Measurements from ENCODE around the gene MDH1. TPM values are rescaled to one million over a fixed set of nuclear protein-coding genes. Genes with fewer than 3 reads are reported as not detected.
"Not testable (repeated sequence)": the region's sequence is repeated elsewhere in the genome, so short reads cannot be mapped to it uniquely, and the experiment has no call there.

MDH1 gene
- total and polyA plus RNA-seq, 9 of the 15 experiments (the other 6 are each of a cell fraction or from before 2014, with no cell fraction given): 191 to 1,225 (median 284) TPM

- TF ChIP-seq CUX1 (CRISPR knock-in tag; IDR thresholded peaks at IDR 0.05) (no peak), RAD51 (IDR thresholded peaks at IDR 0.05; ENCODE audit: borderline replicate concordance, low read depth) (no peak), L3MBTL2 (IDR thresholded peaks at IDR 0.05) (no peak), ARID1B (IDR thresholded peaks at IDR 0.05) (no peak), ETS2 (tag; IDR thresholded peaks at IDR 0.05; ENCODE audit: borderline replicate concordance, poor library complexity, severe bottlenecking) (no peak), ZNF24 (IDR thresholded peaks at IDR 0.05) (no peak), ZC3H4 (CRISPR knock-in tag; IDR thresholded peaks at IDR 0.05; ENCODE audit: borderline replicate concordance) (no peak)
These were observed 15.9 kb downstream of the MDH1 start (continued) for GRCh38 chr2:63604666-63605065.

GRCh38 chr2:63608865-63609264 lies 20.1 kb downstream of the MDH1 start:
- H3K4me1 ChIP-seq (replicated peaks in 1 of 2; ENCODE audit: control insufficient read depth in 2 of 2, insufficient read depth in 2 of 2, low read length in 2 of 2); CTCF ChIA-PET (ENCODE audit: low intra/inter-chr PET ratio); H3K27ac ChIP-seq (ENCODE audit: extremely low read depth, low read depth, low read length); H3K27me3 ChIP-seq (ENCODE audit: control insufficient read depth in 2 of 2, insufficient read depth in 2 of 2, low read length in 2 of 2); in situ Hi-C loops (cut with MboI); FAIRE-seq; intact Hi-C loops (cut with micrococcal nuclease); H4K20me1 ChIP-seq (replicated peaks; ENCODE audit: control insufficient read depth, insufficient read depth, low read length); POLR2A ChIA-PET; BruUV-seq (replicated peaks); H3K4me2 ChIP-seq (ENCODE audit: insufficient read depth, low read length); H3K9ac ChIP-seq (ENCODE audit: insufficient read depth in 1 of 2, low read depth in 2 of 2, low read length in 2 of 2); H3K4me3 ChIP-seq; H3K9me3 ChIP-seq (replicated peaks; ENCODE audit: control insufficient read depth, insufficient read depth, low read depth, low read length); DNase-seq (ENCODE audit: extremely low read depth in 1 of 4, low spot score in 3 of 4); H2AFZ ChIP-seq (ENCODE audit: low read depth, low read length); ATAC-seq; H3K79me2 ChIP-seq (ENCODE audit: control insufficient read depth, insufficient read depth, low read length); H3K9me1 ChIP-seq (ENCODE audit: control insufficient read depth, insufficient read depth, low read length): not testable (repeated sequence)
- peaks cover 33% of the 10 kb centered on the region for H3K36me3 ChIP-seq (ENCODE audit: control insufficient read depth, insufficient read depth, low read length)
- WGBS (ENCODE audit: insufficient coverage, low coverage, missing lambda C conversion rate): 73% methylated on average over 8 of the region's 8 CpGs

Measured in K562 (cell line).